Skeletal muscle cell (primary cell): ENCODE results near the gene GPR87.

ENCODE experiments used
- DNase-seq: peaks from one replicate; pipeline ENCODE4 v3.0.0-alpha.2; 2010; ENCODE audit warnings: low read depth
- H3K4me3 ChIP-seq: 2 replicates; pipeline ENCODE4 v1.5.1; 2011; ENCODE audit warnings: low read depth, mild to moderate bottlenecking, control low read depth, low read length, moderate library complexity

The GPR87 gene

DNA sequence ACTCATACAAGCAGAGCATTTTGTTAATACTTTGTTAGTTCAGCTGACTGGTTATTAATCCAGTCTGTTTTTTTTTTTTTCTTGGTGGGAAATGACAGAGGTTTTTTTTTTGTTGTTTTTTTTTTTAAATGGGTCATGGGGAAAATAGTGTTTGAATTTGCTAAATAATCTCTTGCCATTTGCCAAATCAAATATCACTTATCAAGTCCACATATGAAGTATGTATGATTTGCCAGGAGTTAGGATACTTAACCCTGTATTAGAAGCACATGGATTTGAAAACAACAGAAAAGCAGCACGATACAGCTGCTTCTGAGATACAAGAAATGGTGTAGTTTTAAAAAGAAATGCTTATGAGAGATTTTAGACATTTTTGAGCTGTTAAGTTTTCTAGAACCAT is 59.9 kb downstream of the GPR87 start:
- H3K4me3 ChIP-seq = no peak overlapping the region
- DNase-seq = no peak

DNA sequence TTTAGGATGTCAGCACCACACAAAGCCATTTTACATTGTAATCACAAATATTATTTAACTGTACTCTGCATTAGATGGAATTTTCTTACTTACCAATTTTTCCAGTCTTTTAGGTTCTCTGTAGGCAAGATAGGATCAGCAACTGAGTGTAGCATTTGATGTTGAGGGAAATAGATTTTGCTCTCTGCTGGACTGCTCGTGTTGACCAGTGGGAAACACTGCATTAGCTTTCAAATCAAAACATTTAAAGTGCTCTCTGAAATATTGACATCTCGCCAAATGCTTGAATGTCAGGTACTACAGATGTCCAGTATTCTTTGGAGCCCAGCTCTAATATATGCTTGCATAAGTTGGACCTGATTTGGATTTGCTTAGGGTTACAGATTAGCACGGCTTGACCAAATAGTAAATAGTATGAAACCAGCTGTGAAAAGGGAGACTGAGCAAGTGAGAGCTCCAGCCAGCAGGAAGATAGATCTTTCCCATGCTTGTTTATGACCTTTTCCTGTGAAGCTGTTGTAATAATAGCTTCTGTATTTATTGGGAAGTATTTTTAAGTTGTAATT is 67.8 kb downstream of the GPR87 start:
- no peak overlapping the region for H3K4me3 ChIP-seq
- DNase-seq = no peak
